NCI-H2196 treated with DMSO at 0.1 percent for 48 hours (cell line): ENCODE data around the gene CRAMP1.

Experiments
- DNase-seq: peaks from one replicate; lab custom pipeline; 2025; ENCODE audit not compliant: unreplicated experiment; lab: John Stamatoyannopoulos, UW

The CRAMP1 gene

GRCh38 chr16:1655909-1656807 is 44.0 kb downstream of the CRAMP1 start:
- DNase-seq = no peak

GRCh38 chr16:1656808-1657617 is 44.9 kb downstream of the CRAMP1 start:
- no peak for DNase-seq

- DNase-seq = no peak
These were observed 45.7 kb downstream of the CRAMP1 start for GRCh38 chr16:1657841-1658240.

- DNase-seq = no peak
These were observed 46.9 kb downstream of the CRAMP1 start for GRCh38 chr16:1659031-1659430.

GRCh38 chr16:1661826-1662225 is 49.7 kb downstream of the CRAMP1 start:
- no peak for DNase-seq

- no peak for DNase-seq
These were observed 50.4 kb downstream of the CRAMP1 start for GRCh38 chr16:1662543-1662942.

- DNase-seq = no peak
These were observed 53.7 kb downstream of the CRAMP1 start for GRCh38 chr16:1665829-1666228.

GRCh38 chr16:1666316-1666715 is 54.2 kb downstream of the CRAMP1 start:
- DNase-seq = no peak

GRCh38 chr16:1667271-1667670 is 55.1 kb downstream of the CRAMP1 start:
- no peak for DNase-seq

- no peak for DNase-seq
These were observed 55.8 kb downstream of the CRAMP1 start for GRCh38 chr16:1667916-1668315.

- DNase-seq = no peak
These were observed 56.6 kb downstream of the CRAMP1 start for GRCh38 chr16:1668612-1669319.

GRCh38 chr16:1669698-1670097 is 57.5 kb downstream of the CRAMP1 start:
- no peak for DNase-seq

- DNase-seq = no peak
These were observed 58.2 kb downstream of the CRAMP1 start for GRCh38 chr16:1670371-1670770.

- DNase-seq = no peak
These were observed 58.7 kb downstream of the CRAMP1 start for GRCh38 chr16:1670866-1671265.

GRCh38 chr16:1673424-1674151 is 61.4 kb downstream of the CRAMP1 start:
- DNase-seq = no peak

- DNase-seq = no peak
These were observed 62.1 kb downstream of the CRAMP1 start for GRCh38 chr16:1674306-1674705.

- DNase-seq = no peak
These were observed 62.8 kb downstream of the CRAMP1 start for GRCh38 chr16:1674751-1675664.

GRCh38 chr16:1676661-1677060 is 64.5 kb downstream of the CRAMP1 start:
- DNase-seq = no peak

GRCh38 chr16:1677339-1677738 is 65.2 kb downstream of the CRAMP1 start:
- no peak for DNase-seq
